ENCODE measurements around the gene ADPGK.

The ADPGK gene

DNA sequence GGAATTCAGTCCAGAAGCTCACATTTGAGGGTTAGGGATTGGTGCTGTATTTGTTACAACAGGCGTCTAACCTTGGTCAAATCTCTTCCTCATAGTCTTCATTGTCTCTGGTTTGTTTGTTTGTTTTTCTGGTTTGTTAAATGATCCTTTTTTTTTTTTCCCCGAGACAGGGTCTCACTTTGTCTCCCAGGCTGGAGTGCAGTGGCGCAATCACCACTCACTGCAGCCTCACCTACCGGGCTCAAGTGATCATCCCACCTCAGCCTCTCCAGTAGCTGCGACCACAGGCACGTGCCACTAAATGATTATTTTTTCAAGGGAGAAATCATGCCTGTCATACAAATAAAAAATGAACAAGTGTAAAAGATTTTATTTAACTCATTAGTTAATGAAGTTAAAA lies 14.3 kb upstream of the ADPGK start:
- DNase-seq (ENCODE audit: low read depth): no peak
- no peak overlapping the region for H3K4me3 ChIP-seq (replicated peaks; ENCODE audit: low read depth, low read length)
- TF ChIP-seq, protein P1, sequence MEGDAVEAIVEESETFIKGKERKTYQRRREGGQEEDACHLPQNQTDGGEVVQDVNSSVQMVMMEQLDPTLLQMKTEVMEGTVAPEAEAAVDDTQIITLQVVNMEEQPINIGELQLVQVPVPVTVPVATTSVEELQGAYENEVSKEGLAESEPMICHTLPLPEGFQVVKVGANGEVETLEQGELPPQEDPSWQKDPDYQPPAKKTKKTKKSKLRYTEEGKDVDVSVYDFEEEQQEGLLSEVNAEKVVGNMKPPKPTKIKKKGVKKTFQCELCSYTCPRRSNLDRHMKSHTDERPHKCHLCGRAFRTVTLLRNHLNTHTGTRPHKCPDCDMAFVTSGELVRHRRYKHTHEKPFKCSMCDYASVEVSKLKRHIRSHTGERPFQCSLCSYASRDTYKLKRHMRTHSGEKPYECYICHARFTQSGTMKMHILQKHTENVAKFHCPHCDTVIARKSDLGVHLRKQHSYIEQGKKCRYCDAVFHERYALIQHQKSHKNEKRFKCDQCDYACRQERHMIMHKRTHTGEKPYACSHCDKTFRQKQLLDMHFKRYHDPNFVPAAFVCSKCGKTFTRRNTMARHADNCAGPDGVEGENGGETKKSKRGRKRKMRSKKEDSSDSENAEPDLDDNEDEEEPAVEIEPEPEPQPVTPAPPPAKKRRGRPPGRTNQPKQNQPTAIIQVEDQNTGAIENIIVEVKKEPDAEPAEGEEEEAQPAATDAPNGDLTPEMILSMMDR (IDR thresholded peaks at IDR 0.05; ENCODE audit: low read length, missing control alignments): no peak

DNA sequence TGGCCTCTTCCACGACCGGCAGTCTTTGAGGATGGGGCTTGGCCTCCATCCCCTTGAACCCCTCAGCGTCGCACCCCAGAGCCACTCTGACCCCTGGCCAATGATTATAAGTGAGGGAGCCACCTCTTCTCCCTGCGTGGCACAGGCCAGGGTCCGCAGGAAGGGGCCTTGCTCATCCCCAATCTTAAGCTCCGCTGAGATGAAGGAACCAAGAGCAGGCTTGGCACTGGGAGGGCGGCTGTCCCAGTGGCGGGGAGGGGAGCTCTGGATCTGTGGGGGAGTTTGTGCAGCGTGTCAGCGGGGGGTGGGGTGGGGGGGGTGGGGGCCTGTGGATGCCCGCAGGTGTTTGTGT lies 13.8 kb upstream of the ADPGK start:
- H3K4me3 ChIP-seq (replicated peaks; ENCODE audit: low read depth, low read length): peak overlapping the region; percentile 53
- TF ChIP-seq, protein P1 (IDR thresholded peaks at IDR 0.05; ENCODE audit: low read length, missing control alignments): no peak
- DNase-seq (ENCODE audit: low read depth): no peak

DNA sequence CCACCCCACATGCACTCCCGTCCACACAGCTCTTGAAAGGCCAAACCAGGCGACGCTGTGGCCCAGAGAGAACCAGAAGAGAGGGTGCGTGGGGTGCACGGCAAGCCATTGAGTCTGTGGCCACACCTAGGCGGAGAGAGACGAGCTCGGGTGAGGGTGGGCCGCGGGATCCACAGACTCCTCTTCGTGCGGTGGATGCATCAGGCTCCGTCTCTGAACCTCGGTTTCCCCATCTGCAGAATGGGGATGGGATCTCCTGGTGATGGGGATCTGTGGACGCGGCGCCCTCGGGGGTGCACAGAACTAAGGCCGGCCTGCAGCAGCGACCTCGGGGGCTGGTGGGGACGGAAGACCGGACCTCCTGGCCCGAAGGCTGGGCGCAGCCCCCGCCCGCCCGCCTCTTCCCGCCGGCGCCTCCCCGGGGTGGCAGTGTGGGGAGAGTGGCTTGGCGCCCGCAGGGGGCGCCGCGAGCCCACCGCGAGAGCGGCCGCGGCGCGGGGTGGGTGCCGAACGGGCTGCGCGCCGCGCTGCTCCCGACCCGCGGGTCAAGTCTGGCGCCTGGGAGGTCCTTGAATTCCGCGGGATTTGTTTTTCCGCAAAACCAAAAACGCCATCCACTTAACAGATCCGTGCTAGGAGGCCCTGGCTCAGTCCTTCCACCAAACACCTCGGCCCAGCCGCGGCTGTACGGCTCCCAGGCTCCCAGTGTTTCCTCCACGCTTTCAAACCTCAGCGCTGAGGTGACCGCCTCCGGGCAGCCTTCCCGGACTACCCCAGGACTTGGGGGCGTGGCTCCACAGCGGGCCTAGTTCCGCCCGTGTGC lies 13.2 kb upstream of the ADPGK start:
- peak; percentile 45 for DNase-seq (ENCODE audit: low read depth)
- TF ChIP-seq, protein P1 (IDR thresholded peaks at IDR 0.05; ENCODE audit: low read length, missing control alignments): no peak
- peak overlapping the region; percentile 53 for H3K4me3 ChIP-seq (replicated peaks; ENCODE audit: low read depth, low read length)

DNA sequence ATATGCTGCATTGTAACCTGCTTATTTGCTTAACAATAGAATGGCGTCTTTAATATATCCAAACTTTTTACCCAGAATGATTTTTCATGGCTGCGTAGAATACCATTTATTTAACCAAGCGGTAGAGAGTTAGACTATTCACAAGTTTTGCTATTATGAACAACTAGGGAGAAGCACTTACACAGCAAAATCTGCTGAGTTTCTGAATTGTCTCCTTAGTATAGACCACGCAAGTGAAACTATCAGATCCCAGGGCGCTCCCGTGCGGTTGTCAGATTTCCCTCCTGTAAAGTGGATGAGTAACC lies 12.6 kb upstream of the ADPGK start:
- DNase-seq (ENCODE audit: low read depth): no peak
- H3K4me3 ChIP-seq (replicated peaks; ENCODE audit: low read depth, low read length): no peak overlapping the region
- TF ChIP-seq, protein P1 (IDR thresholded peaks at IDR 0.05; ENCODE audit: low read length, missing control alignments): no peak

DNA sequence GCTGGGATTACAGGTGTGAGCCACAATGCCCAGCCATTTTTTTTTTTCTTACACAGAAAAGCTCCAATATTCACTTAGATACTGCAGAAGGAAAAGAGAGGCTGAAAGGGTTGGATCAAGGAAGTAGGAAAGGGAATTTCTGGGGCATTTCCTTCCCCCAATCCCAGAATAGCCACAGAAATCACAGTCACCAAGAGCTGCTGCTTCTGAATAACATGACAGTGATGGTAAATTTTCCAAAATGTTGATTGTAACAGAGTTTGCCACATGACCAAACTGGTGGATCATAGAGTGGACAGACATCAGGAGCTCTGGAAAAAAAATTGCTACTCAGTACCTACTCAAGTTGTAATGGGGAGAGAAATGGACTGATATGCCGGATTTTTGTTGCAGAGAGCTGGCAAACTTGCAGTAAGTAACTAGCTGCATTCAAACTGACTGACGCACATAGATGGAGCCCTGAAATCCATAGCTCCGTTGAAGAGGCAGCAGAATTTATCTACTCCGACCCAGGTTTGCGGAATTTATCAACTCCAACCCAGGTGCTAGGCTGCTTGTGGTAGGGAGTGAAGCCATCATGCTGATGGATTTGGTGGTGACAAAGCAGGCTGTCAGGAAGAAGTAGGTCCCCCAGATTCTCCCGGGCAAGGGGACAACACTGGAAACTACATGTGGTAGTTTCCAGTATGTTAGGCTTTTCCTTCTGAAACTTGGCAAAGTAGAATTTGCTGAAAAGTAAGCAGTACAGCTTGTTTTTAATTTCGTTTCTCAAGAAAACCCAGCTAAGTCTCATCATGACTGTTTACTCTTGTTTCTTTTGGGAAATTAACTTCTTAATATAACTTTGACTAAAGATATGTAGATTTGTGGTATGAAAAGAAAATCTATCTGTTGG lies 10.5 kb upstream of the ADPGK start:
- no peak overlapping the region for H3K4me3 ChIP-seq (replicated peaks; ENCODE audit: low read depth, low read length)
- no peak for DNase-seq (ENCODE audit: low read depth)
- TF ChIP-seq, protein P1 (IDR thresholded peaks at IDR 0.05; ENCODE audit: low read length, missing control alignments): no peak

DNA sequence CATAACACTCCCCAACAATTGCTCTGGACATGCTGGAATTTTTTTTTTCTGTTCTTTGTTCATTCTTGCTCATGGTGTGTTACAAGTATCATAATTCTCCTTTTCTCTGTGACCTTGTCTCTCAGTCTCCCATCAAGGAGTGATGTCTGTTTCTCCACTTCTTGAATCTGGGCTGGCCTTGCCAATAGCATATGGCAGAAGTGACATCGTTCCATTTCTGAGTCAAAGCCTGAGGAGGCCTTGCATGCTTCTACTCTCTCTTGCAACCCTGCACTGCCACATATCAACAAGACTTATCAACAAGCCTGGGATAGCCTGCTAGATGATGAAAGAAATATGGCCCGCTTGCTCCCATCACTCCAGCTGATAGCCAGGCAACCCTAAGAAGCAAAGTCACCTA lies 8.9 kb upstream of the ADPGK start:
- DNase-seq (ENCODE audit: low read depth): no peak
- H3K4me3 ChIP-seq (replicated peaks; ENCODE audit: low read depth, low read length): no peak overlapping the region
- TF ChIP-seq, protein P1 (IDR thresholded peaks at IDR 0.05; ENCODE audit: low read length, missing control alignments): no peak
